ENCODE results near the gene TLR3.

The TLR3 gene

GRCh38 chr4:186058980-186059316 is 10.0 kb upstream of the TLR3 start:
- ChIA-PET CTCF (interaction anchor here (0.9 kb wide), 1 partner anchor 9 kb away, joined by 3 read pairs; no protein-coding TSS in a partner anchor), POLR2A (no interaction called here)
- H3K9me3 ChIP-seq (ENCODE audit: control insufficient read depth, insufficient read depth, low read depth, low read length): no peaks in the 10 kb centered on the region
- no peaks in the 10 kb centered on the region for H3K4me1 ChIP-seq (ENCODE audit: control insufficient read depth, insufficient read depth, low read length)
- H3K4me3 ChIP-seq (ENCODE audit: low read depth, low read length): no peak overlapping the region
- TF ChIP-seq ZNF146 (tag by site-specific recombination; IDR thresholded peaks at IDR 0.05): no peak
- no peak for TF ChIP-seq ZNF510 (tag by site-specific recombination; IDR thresholded peaks at IDR 0.05; ENCODE audit: insufficient replicate concordance)
- no peak for TF ChIP-seq ZNF175 (tag by site-specific recombination; IDR thresholded peaks at IDR 0.05)
- no peak for TF ChIP-seq ZNF654 (tag by site-specific recombination; IDR thresholded peaks at IDR 0.05; ENCODE audit: low read depth)
- TF ChIP-seq ZSCAN18 (tag by site-specific recombination; IDR thresholded peaks at IDR 0.05): no peak
- no peak for TF ChIP-seq KLF9 (tag by site-specific recombination; IDR thresholded peaks at IDR 0.05; ENCODE audit: low read depth)
- TF ChIP-seq ZNF544 (tag by site-specific recombination; IDR thresholded peaks at IDR 0.05): no peak
- no peak for TF ChIP-seq ZNF585B (tag by site-specific recombination; IDR thresholded peaks at IDR 0.05)
- TF ChIP-seq ZNF639 (tag by site-specific recombination; IDR thresholded peaks at IDR 0.05): no peak
- TF ChIP-seq ZNF670 (tag by site-specific recombination; IDR thresholded peaks at IDR 0.05; ENCODE audit: low read depth): no peak
- no peak for TF ChIP-seq ZNF677 (tag by site-specific recombination; IDR thresholded peaks at IDR 0.05)
- TF ChIP-seq ZNF121 (tag by site-specific recombination; IDR thresholded peaks at IDR 0.05): no peak
- TF ChIP-seq REST (tag by site-specific recombination; IDR thresholded peaks at IDR 0.05): no peak
- no peak for TF ChIP-seq SALL2 (tag by site-specific recombination; IDR thresholded peaks at IDR 0.05; ENCODE audit: borderline replicate concordance)
- no peak for TF ChIP-seq ZNF112 (tag by site-specific recombination; IDR thresholded peaks at IDR 0.05)
- no peak for TF ChIP-seq ZNF621 (tag by site-specific recombination; IDR thresholded peaks at IDR 0.05)
- no peak overlapping the region for H3K27ac ChIP-seq (ENCODE audit: extremely low read depth, low read depth, low read length)
- H3K36me3 ChIP-seq (ENCODE audit: control insufficient read depth in 2 of 2, insufficient read depth in 1 of 2, low read length in 2 of 2): no peaks in the 10 kb centered on the region

GRCh38 chr4:186061921-186062320 is 7.0 kb upstream of the TLR3 start:
- CTCF ChIA-PET: interaction anchor here (0.6 to 1.5 kb wide), 2 partner anchors 71 to 1753 kb away, joined by 3 read pairs; no protein-coding TSS in a partner anchor

More at GRCh38 chr4:186061921-186062320, 7.0 kb upstream of the TLR3 start:
- Histone ChIP-seq H3K4me1 (ENCODE audit: control insufficient read depth, insufficient read depth, low read length) (no peaks in the 10 kb centered on the region), H3K4me3 (ENCODE audit: low read depth, low read length) (no peak overlapping the region), H3K36me3 (ENCODE audit: control insufficient read depth in 2 of 2, insufficient read depth in 1 of 2, low read length in 2 of 2) (no peaks in the 10 kb centered on the region), H3K27ac (ENCODE audit: extremely low read depth, low read depth, low read length) (no peak overlapping the region), H3K9me3 (ENCODE audit: control insufficient read depth, insufficient read depth, low read depth, low read length) (no peaks in the 10 kb centered on the region)
- POLR2A ChIA-PET: no interaction called here
- no peak for TF ChIP-seq ZNF48 (tag by site-specific recombination; IDR thresholded peaks at IDR 0.05)
- TF ChIP-seq ZNF449 (tag by site-specific recombination; IDR thresholded peaks at IDR 0.05): no peak
- TF ChIP-seq BCL11B (tag by site-specific recombination; IDR thresholded peaks at IDR 0.05; ENCODE audit: low read depth): no peak
- no peak for TF ChIP-seq ZNF670 (tag by site-specific recombination; IDR thresholded peaks at IDR 0.05; ENCODE audit: low read depth)
- no peak for TF ChIP-seq ZBTB17 (tag by site-specific recombination; IDR thresholded peaks at IDR 0.05)
- no peak for TF ChIP-seq ZNF202 (tag by site-specific recombination; IDR thresholded peaks at IDR 0.05; ENCODE audit: borderline replicate concordance)
- no peak for TF ChIP-seq ZNF660 (tag by site-specific recombination; IDR thresholded peaks at IDR 0.05)
- no peak for TF ChIP-seq ZNF2 (tag by site-specific recombination; IDR thresholded peaks at IDR 0.05)
- no peak for TF ChIP-seq GLI2 (tag by site-specific recombination; IDR thresholded peaks at IDR 0.05; ENCODE audit: borderline replicate concordance, low read depth)
- TF ChIP-seq PRDM4 (tag by site-specific recombination; IDR thresholded peaks at IDR 0.05): no peak
